ENCODE measurements around the gene PTGES3. TPM values are rescaled to one million over a fixed set of nuclear protein-coding genes. Genes with fewer than 3 reads are reported as not detected.

The PTGES3 gene
- total RNA-seq, 4 donors from 2014 or later = 57.0 to 73.7 (median 62.3) TPM

Other genes with a start within 250 kb of the PTGES3 start
- 1 to 10 TPM; 2.9 to 6.5 (median 3.7) TPM for gene TIMELESS, start 238.9 kb downstream of the PTGES3 start, total RNA-seq
- gene MIP, start 233.6 kb downstream of the PTGES3 start, total RNA-seq = not detected
- 1 to 10 TPM; 1.3 to 2.3 (median 2.1) TPM for gene SPRYD4, start 219.7 kb downstream of the PTGES3 start, total RNA-seq
- 10 to 100 TPM in 1 of 4 donors, 1 to 10 TPM in 3; 4.3 to 12.6 (median 6.8) TPM for gene GLS2, start 200.1 kb downstream of the PTGES3 start, total RNA-seq
- gene RBMS2, start 166.5 kb downstream of the PTGES3 start, total RNA-seq = 10 to 100 TPM; 12.7 to 14.9 (median 13.7) TPM
- 100 to 1,000 TPM in 2 of 4 donors, 10 to 100 TPM in 2; 64.8 to 141 (median 107) TPM for gene BAZ2A, start 58.0 kb downstream of the PTGES3 start, total RNA-seq
- gene ATP5F1B, start 42.3 kb downstream of the PTGES3 start, total RNA-seq = 100 to 1,000 TPM; 360 to 457 (median 395) TPM
- 1,000 to 10,000 TPM; 1,502 to 2,024 (median 1,825) TPM for gene NACA, start 37.0 kb upstream of the PTGES3 start, total RNA-seq
- gene PRIM1, start 64.0 kb upstream of the PTGES3 start, total RNA-seq = 10 to 100 TPM in 1 of 4 donors, 1 to 10 TPM in 3; 7.9 to 10.5 (median 9.1) TPM
- 1 to 10 TPM in 2 of 4 donors, under 1 TPM in 2; 0.27 to 1.3 (median 0.83) TPM for gene HSD17B6, start 75.0 kb upstream of the PTGES3 start, total RNA-seq
- gene SDR9C7, start 246.1 kb upstream of the PTGES3 start, total RNA-seq = 100 to 1,000 TPM in 2 of 4 donors, 10 to 100 TPM in 2; 71.0 to 161 (median 105) TPM

Measured in lower leg skin (tissue), 4 donors.